ENCODE measurements around the gene MEGF6. TPM values are rescaled to one million over a fixed set of nuclear protein-coding genes. Genes with fewer than 3 reads are reported as not detected.

MEGF6 gene
- total and polyA plus RNA-seq, 2 of the 8 experiments (the other 6 are each of a cell fraction or from before 2014, with no cell fraction given): 4.1 to 14.8 TPM

DNA sequence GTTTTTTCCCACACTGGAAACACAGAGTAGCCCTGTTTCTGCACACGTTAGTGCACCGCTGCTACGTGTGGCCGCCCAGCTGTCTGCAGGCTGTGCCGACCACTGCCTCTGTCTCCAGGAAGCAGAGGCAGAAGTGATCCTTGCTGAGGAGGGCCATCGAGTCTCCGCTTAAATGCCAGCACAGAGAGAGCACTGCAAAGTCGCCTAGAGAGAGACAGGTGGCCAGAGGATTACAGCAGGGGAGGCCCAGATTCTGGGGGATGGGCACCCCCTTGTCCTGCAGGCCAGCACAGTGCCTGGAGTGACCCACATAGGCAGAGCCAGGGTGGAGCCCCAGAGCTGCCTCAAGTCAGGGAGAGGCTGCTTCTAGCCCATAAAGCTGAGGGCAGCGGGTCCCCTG lies 19.6 kb upstream of the MEGF6 start:
- no peak for DNase-seq (ENCODE audit: low read depth in 1 of 2, low spot score in 2 of 2)
- Histone ChIP-seq H3K27ac (ENCODE audit: low read depth, low read length) (no peak overlapping the region), H2AK5ac (ENCODE audit: low read depth, low read length) (no peak overlapping the region), H4K8ac (ENCODE audit: extremely low read depth, insufficient read depth, low read length) (peak overlapping the region; percentile 68), H3K79me2 (ENCODE audit: control insufficient read depth in 1 of 2, insufficient read depth in 2 of 2, low read length in 2 of 2) (no peaks in the 10 kb centered on the region), H3K56ac (replicated peaks; ENCODE audit: insufficient read length, low read depth, low read length) (no peak overlapping the region), H3K9me3 (ENCODE audit: insufficient read depth in 2 of 2, low read depth in 1 of 2, low read length in 1 of 2) (no peaks in the 10 kb centered on the region), H2BK120ac (replicated peaks; ENCODE audit: low read depth, low read length) (no peak overlapping the region), H3K4me1 (replicated peaks in 1 of 4; ENCODE audit: control insufficient read depth in 3 of 4, insufficient read depth in 4 of 4, low read length in 3 of 4) (peaks cover 0 to 10% (median 2%) of the 10 kb centered on the region in 4 experiments; a peak in 3 of 7 replicates), H4K5ac (ENCODE audit: insufficient read length, low read depth, low read length) (no peak overlapping the region), H2BK20ac (ENCODE audit: low read length) (no peak overlapping the region), H3K23me2 (ENCODE audit: low read depth, low read length) (no peaks in the 10 kb centered on the region), H3K14ac (ENCODE audit: insufficient read length) (no peak overlapping the region), H3K9ac (replicated peaks in 1 of 4; ENCODE audit: extremely low read depth in 1 of 4, low read depth in 3 of 4, low read length in 3 of 4) (no peak overlapping the region), H3K4me2 (ENCODE audit: insufficient read depth in 1 of 2, low read depth in 2 of 2, low read length in 2 of 2) (no peak overlapping the region), H2BK5ac (ENCODE audit: low read depth, low read length) (peak overlapping the region; percentile 60), H3K23ac (ENCODE audit: insufficient read length) (no peak overlapping the region), H2BK12ac (ENCODE audit: low read depth, low read length) (no peak overlapping the region), H3K79me1 (ENCODE audit: low read depth, low read length) (no peaks in the 10 kb centered on the region), H3K4me3 (ENCODE audit: extremely low read depth in 1 of 4, insufficient read depth in 2 of 4, low read depth in 3 of 4, low read length in 4 of 4) (no peak overlapping the region), H4K20me1 (replicated peaks in 1 of 2; ENCODE audit: control insufficient read depth in 1 of 2, insufficient read depth in 2 of 2, low read length in 2 of 2) (peaks cover 4 to 12% of the 10 kb centered on the region in 2 experiments), H2AFZ (ENCODE audit: low read length) (no peak overlapping the region), H4K91ac (replicated peaks; ENCODE audit: insufficient read length, low read length) (no peak overlapping the region), H3K36me3 (ENCODE audit: control insufficient read depth in 2 of 4, insufficient read depth in 4 of 4, low read length in 3 of 4) (peaks cover 0 to 42% (median 13%) of the 10 kb centered on the region in 4 experiments; a peak in 6 of 8 replicates), H3K4ac (replicated peaks; ENCODE audit: insufficient read length, low read depth, low read length) (no peak overlapping the region), H3K27me3 (replicated peaks in 1 of 4; ENCODE audit: control insufficient read depth in 3 of 4, extremely low read depth in 1 of 4, insufficient read depth in 3 of 4, low read length in 3 of 4) (no peaks in the 10 kb centered on the region), H2BK15ac (ENCODE audit: low read length) (no peak overlapping the region), H3K18ac (ENCODE audit: extremely low read depth, low read length) (peak overlapping the region; percentile 19; the same call in 1 of the 2 replicates)
- POLR2A ChIA-PET (ENCODE audit: partially characterized antibody): interaction anchor here (0.9 to 1.1 kb wide), 3 partner anchors 18 to 133 kb away, joined by 3 to 4 read pairs (median 3); no protein-coding TSS in a partner anchor
- WGBS, 2 experiments (ENCODE audit: extremely low coverage in 1 of 2, insufficient coverage in 1 of 2, insufficient read length in 1 of 2, insufficient replicate concordance in 2 of 2, low coverage in 1 of 2, low lambda C conversion rate in 2 of 2, missing lambda C conversion rate in 1 of 2): 91% methylated on average over 9 of the region's 9 CpGs; no CpG with 5 or more reads in 1 of the 2 experiments
- CTCF ChIA-PET (ENCODE audit: partially characterized antibody): interaction anchor here (0.8 to 4.8 kb wide), 5 partner anchors 10 to 177 kb away, joined by 3 to 22 read pairs (median 4); no protein-coding TSS in a partner anchor
- FAIRE-seq: no peak
- TF ChIP-seq SIN3A (conservative IDR thresholded peaks at IDR 0.05 in 1 of 2, IDR thresholded peaks at IDR 0.05 in 1 of 2; ENCODE audit: low read depth in 1 of 2, low read length in 2 of 2): no peak
- TF ChIP-seq ATF2 (IDR thresholded peaks at IDR 0.05; ENCODE audit: low read length): no peak
- TF ChIP-seq POU5F1 (IDR thresholded peaks at IDR 0.05; ENCODE audit: low read depth, low read length): no peak
- no peak for TF ChIP-seq SP1 (IDR thresholded peaks at IDR 0.05; ENCODE audit: low read depth, low read length)
- no peak for TF ChIP-seq BRCA1 (IDR thresholded peaks at IDR 0.05; ENCODE audit: low read depth, low read length)
- TF ChIP-seq SUZ12 (IDR thresholded peaks at IDR 0.05; ENCODE audit: low read length): no peak
- no peak for TF ChIP-seq CREB1 (IDR thresholded peaks at IDR 0.05)
- TF ChIP-seq, protein P1, sequence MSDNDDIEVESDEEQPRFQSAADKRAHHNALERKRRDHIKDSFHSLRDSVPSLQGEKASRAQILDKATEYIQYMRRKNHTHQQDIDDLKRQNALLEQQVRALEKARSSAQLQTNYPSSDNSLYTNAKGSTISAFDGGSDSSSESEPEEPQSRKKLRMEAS (IDR thresholded peaks at IDR 0.05): no peak
- TF ChIP-seq RAD21 (IDR thresholded peaks at IDR 0.05 in 1 of 2, conservative IDR thresholded peaks at IDR 0.05 in 1 of 2; ENCODE audit: low read depth in 2 of 2, low read length in 2 of 2): no peak
- no peak for TF ChIP-seq TBP (IDR thresholded peaks at IDR 0.05; ENCODE audit: low read depth, low read length)
- TF ChIP-seq POLR2A (IDR thresholded peaks at IDR 0.05; ENCODE audit: control extremely low read depth in 1 of 2, low read depth in 2 of 2, low read length in 2 of 2): no peak
- TF ChIP-seq TEAD4 (IDR thresholded peaks at IDR 0.05; ENCODE audit: low read depth, low read length): no peak

Data from H1 (cell line).